Mucosa of rectum (tissue), 2 donors: ENCODE data around the gene STARD6.
"Not testable (repeated sequence)": the region's sequence is repeated elsewhere in the genome, so short reads cannot be mapped to it uniquely, and the experiment has no call there.

ENCODE experiments used
- H3K27ac ChIP-seq, 2 donors: one replicate each; pipeline ENCODE4 v1.7.0; 2013; ENCODE audit warnings: inconsistent platforms in 2 of 2, low read depth in 2 of 2, low read length in 2 of 2
- H3K27me3 ChIP-seq, 2 donors: one replicate each; pipeline ENCODE4 v1.7.0; 2013; ENCODE audit warnings: low read length in 2 of 2; ENCODE audit not compliant: control insufficient read depth in 2 of 2, insufficient read depth in 2 of 2
- H3K36me3 ChIP-seq, 2 donors: one replicate each; pipeline ENCODE4 v1.7.0; 2013; ENCODE audit warnings: low read length in 2 of 2; ENCODE audit not compliant: control insufficient read depth in 2 of 2, insufficient read depth in 2 of 2
- H3K4me1 ChIP-seq, 2 donors: one replicate each; pipeline ENCODE4 v1.7.0; 2013; ENCODE audit warnings: low read length in 2 of 2, mild to moderate bottlenecking in 1 of 2; ENCODE audit not compliant: control insufficient read depth in 2 of 2, insufficient read depth in 2 of 2
- H3K4me3 ChIP-seq, 2 donors: one replicate each; pipeline ENCODE4 v1.7.0; 2013; ENCODE audit warnings: low read length in 2 of 2
- H3K9ac ChIP-seq, 2 donors: one replicate each; pipeline ENCODE4 v1.7.0; 2013; ENCODE audit warnings: low read length in 2 of 2, low read depth in 1 of 2, mild to moderate bottlenecking in 1 of 2
- H3K9me3 ChIP-seq, 2 donors: one replicate each; pipeline ENCODE4 v1.7.0; 2013; ENCODE audit warnings: low read length in 2 of 2; ENCODE audit not compliant: control insufficient read depth in 2 of 2
- donor health status: healthy.
- donor health status: Normal muscosa, but diverticular disease.

Gene STARD6

GRCh38 chr18:54351186-54351585 lies 6.5 kb downstream of the STARD6 start:
- H3K27ac ChIP-seq: no peak overlapping the region
- H3K4me3 ChIP-seq: no peak overlapping the region
- no peaks in the 10 kb centered on the region for H3K36me3 ChIP-seq
- H3K4me1 ChIP-seq: no peaks in the 10 kb centered on the region
- no peaks in the 10 kb centered on the region for H3K9me3 ChIP-seq
- peaks cover 0 to 4% of the 10 kb centered on the region in 2 donors for H3K27me3 ChIP-seq
- no peak overlapping the region for H3K9ac ChIP-seq

- Histone ChIP-seq H3K4me3 (no peak overlapping the region), H3K27ac (no peak overlapping the region), H3K4me1 (no peaks in the 10 kb centered on the region), H3K36me3 (no peaks in the 10 kb centered on the region), H3K9me3 (no peaks in the 10 kb centered on the region), H3K27me3 (no peaks in the 10 kb centered on the region), H3K9ac (no peak overlapping the region)
Measured at GRCh38 chr18:54338230-54338629, 19.4 kb downstream of the STARD6 start.

GRCh38 chr18:54335638-54336173 lies 22.0 kb downstream of the STARD6 start:
- Histone ChIP-seq H3K27me3 (no peaks in the 10 kb centered on the region), H3K27ac (no peak overlapping the region), H3K4me1 (no peaks in the 10 kb centered on the region)

GRCh38 chr18:54330768-54331548 lies 26.7 kb downstream of the STARD6 start:
- Histone ChIP-seq H3K27ac (no peak overlapping the region), H3K36me3 (no peaks in the 10 kb centered on the region), H3K9ac (no peak overlapping the region), H3K27me3 (no peaks in the 10 kb centered on the region), H3K9me3 (no peaks in the 10 kb centered on the region), H3K4me1 (no peaks in the 10 kb centered on the region), H3K4me3 (no peak overlapping the region)

More at GRCh38 chr18:54335638-54336173, 22.0 kb downstream of the STARD6 start:
- no peak overlapping the region for H3K4me3 ChIP-seq
- H3K9ac ChIP-seq: no peak overlapping the region
- no peaks in the 10 kb centered on the region for H3K36me3 ChIP-seq
- no peaks in the 10 kb centered on the region for H3K9me3 ChIP-seq

GRCh38 chr18:54329787-54330186 lies 27.9 kb downstream of the STARD6 start:
- H3K4me3 ChIP-seq: no peak overlapping the region
- H3K4me1 ChIP-seq: no peaks in the 10 kb centered on the region
- no peaks in the 10 kb centered on the region for H3K36me3 ChIP-seq
- H3K9me3 ChIP-seq: no peaks in the 10 kb centered on the region
- H3K9ac ChIP-seq: no peak overlapping the region
- H3K27ac ChIP-seq: no peak overlapping the region
- no peaks in the 10 kb centered on the region for H3K27me3 ChIP-seq

- H3K4me1 ChIP-seq: no peaks in the 10 kb centered on the region
- no peak overlapping the region for H3K9ac ChIP-seq
- no peak overlapping the region for H3K27ac ChIP-seq
- H3K4me3 ChIP-seq: no peak overlapping the region
- no peaks in the 10 kb centered on the region for H3K36me3 ChIP-seq
- no peaks in the 10 kb centered on the region for H3K9me3 ChIP-seq
- no peaks in the 10 kb centered on the region for H3K27me3 ChIP-seq
Measured at GRCh38 chr18:54327818-54328217, 29.8 kb downstream of the STARD6 start.

GRCh38 chr18:54323970-54324369 lies 33.7 kb downstream of the STARD6 start:
- no peaks in the 10 kb centered on the region for H3K36me3 ChIP-seq
- H3K9me3 ChIP-seq: no peaks in the 10 kb centered on the region
- no peak overlapping the region for H3K9ac ChIP-seq
- H3K27ac ChIP-seq: no peak overlapping the region
- H3K4me3 ChIP-seq: no peak overlapping the region
- no peaks in the 10 kb centered on the region for H3K4me1 ChIP-seq
- H3K27me3 ChIP-seq: no peaks in the 10 kb centered on the region

- Histone ChIP-seq H3K4me1 (no peaks in the 10 kb centered on the region), H3K27ac (no peak overlapping the region), H3K9me3 (no peaks in the 10 kb centered on the region), H3K4me3 (no peak overlapping the region), H3K27me3 (no peaks in the 10 kb centered on the region), H3K36me3 (no peaks in the 10 kb centered on the region), H3K9ac (no peak overlapping the region)
Measured at GRCh38 chr18:54323561-54323960, 34.1 kb downstream of the STARD6 start.

- no peaks in the 10 kb centered on the region for H3K27me3 ChIP-seq
- H3K9ac ChIP-seq: no peak overlapping the region
- H3K36me3 ChIP-seq: no peaks in the 10 kb centered on the region
- no peak overlapping the region for H3K27ac ChIP-seq
- H3K9me3 ChIP-seq: no peaks in the 10 kb centered on the region
- no peaks in the 10 kb centered on the region for H3K4me1 ChIP-seq
- H3K4me3 ChIP-seq: no peak overlapping the region
Measured at GRCh38 chr18:54316071-54316820, 41.4 kb downstream of the STARD6 start.

GRCh38 chr18:54309564-54309963 lies 48.1 kb downstream of the STARD6 start:
- not testable (repeated sequence) for H3K4me3 ChIP-seq, H3K27ac ChIP-seq, H3K9me3 ChIP-seq, H3K36me3 ChIP-seq, H3K27me3 ChIP-seq, H3K4me1 ChIP-seq, H3K9ac ChIP-seq
